BLaER1 treated with 17β-estradiol and CSF1 and Interleukin-3, amounts not matched to agents 10 nM and 100 nM (cell line): Measurements from ENCODE around the gene TBC1D14.
A peak's percentile ranks its signal among the peaks of the same experiment; 100 is the strongest.

Experiments
- H3K27ac ChIP-seq, 11 experiments: shearing (Covaris generic); formaldehyde crosslinking; 2 replicates each; pipeline ENCODE4 v1.8.1; 2022
- H3K27me3 ChIP-seq, 11 experiments: shearing (Covaris generic); formaldehyde crosslinking; 2 replicates each; pipeline ENCODE4 v1.8.1; 2022
- H3K36me3 ChIP-seq, 11 experiments: shearing (Covaris generic); formaldehyde crosslinking; 2 replicates each; pipeline ENCODE4 v1.8.1; 2022
- H3K4me1 ChIP-seq, 10 experiments: shearing (Covaris generic); formaldehyde crosslinking; 2 replicates each; pipeline ENCODE4 v1.8.1; 2022
- H3K4me2 ChIP-seq, 11 experiments: shearing (Covaris generic); formaldehyde crosslinking; 2 replicates each; pipeline ENCODE4 v1.8.1; 2022
- H3K4me3 ChIP-seq, 10 experiments: shearing (Covaris generic); formaldehyde crosslinking; 2 replicates each; pipeline ENCODE4 v1.8.1; 2022
- H3K9ac ChIP-seq, 11 experiments: shearing (Covaris generic); formaldehyde crosslinking; 2 replicates each; pipeline ENCODE4 v1.8.1; 2022
- H3K9me3 ChIP-seq, 11 experiments: shearing (Covaris generic); formaldehyde crosslinking; replicated peaks in 1 of 11; 2 replicates each; pipeline ENCODE4 v1.8.1; 2022
- H4K20me1 ChIP-seq, 11 experiments: shearing (Covaris generic); formaldehyde crosslinking; 2 replicates each; pipeline ENCODE4 v1.8.1; 2022
- Cebpa-rat ChIP-seq, 11 experiments: shearing (Covaris generic); IDR thresholded peaks; 2 replicates each; pipeline ENCODE4 v1.8.1; 2022

Gene TBC1D14

GRCh38 chr4:7059662-7060061, 150.0 kb downstream of the TBC1D14 start:
- Histone ChIP-seq H4K20me1 (peaks cover 86 to 100% (median 96%) of the 10 kb centered on the region in 11 experiments), H3K36me3 (peaks cover 82 to 100% (median 93%) of the 10 kb centered on the region in 11 experiments)
- no peak for TF ChIP-seq Cebpa-rat (IDR thresholded peaks at IDR 0.05)

GRCh38 chr4:7060346-7061150, 150.9 kb downstream of the TBC1D14 start:
- Histone ChIP-seq H3K36me3 (peaks cover 79 to 100% (median 94%) of the 10 kb centered on the region in 11 experiments), H3K4me1 (peaks cover 22 to 62% (median 38%) of the 10 kb centered on the region in 10 experiments), H3K9me3 (no peaks in the 10 kb centered on the region), H4K20me1 (peaks cover 87 to 100% (median 96%) of the 10 kb centered on the region in 11 experiments), H3K27me3 (no peaks in the 10 kb centered on the region), H3K9ac (peak overlapping the region in 2 of 11 experiments; percentile 27 to 32; a peak in 1 of 22 replicates), H3K4me3 (no peak overlapping the region), H3K27ac (peak overlapping the region in 3 of 11 experiments; percentile 17 to 26 (median 20); a peak in 4 of 22 replicates), H3K4me2 (peak overlapping the region in 3 of 11 experiments; percentile 19 to 59 (median 29); a peak in 4 of 22 replicates)
- TF ChIP-seq Cebpa-rat (IDR thresholded peaks at IDR 0.05) = no peak

More at GRCh38 chr4:7059662-7060061, 150.0 kb downstream of the TBC1D14 start:
- H3K4me3 ChIP-seq = no peak overlapping the region
- H3K27me3 ChIP-seq = no peaks in the 10 kb centered on the region
- peak overlapping the region in 3 of 11 experiments; percentile 17 to 26 (median 20); a peak in 3 of 22 replicates for H3K27ac ChIP-seq
- H3K4me1 ChIP-seq = peaks cover 20 to 62% (median 38%) of the 10 kb centered on the region in 10 experiments
- no peaks in the 10 kb centered on the region for H3K9me3 ChIP-seq
- no peak overlapping the region for H3K9ac ChIP-seq
- peak overlapping the region in 4 of 11 experiments; percentile 23 to 59 (median 33); a peak in 5 of 22 replicates for H3K4me2 ChIP-seq

GRCh38 chr4:7061815-7062214, 152.2 kb downstream of the TBC1D14 start:
- Histone ChIP-seq H3K9me3 (no peaks in the 10 kb centered on the region), H3K4me3 (no peak overlapping the region), H3K27ac (no peak overlapping the region), H3K4me1 (peaks cover 34 to 67% (median 48%) of the 10 kb centered on the region in 10 experiments), H3K9ac (no peak overlapping the region), H3K27me3 (no peaks in the 10 kb centered on the region), H3K4me2 (no peak overlapping the region), H3K36me3 (peaks cover 67 to 100% (median 89%) of the 10 kb centered on the region in 11 experiments), H4K20me1 (peaks cover 88 to 100% (median 96%) of the 10 kb centered on the region in 11 experiments)
- no peak for TF ChIP-seq Cebpa-rat (IDR thresholded peaks at IDR 0.05)

- peaks cover 61 to 91% (median 81%) of the 10 kb centered on the region in 11 experiments for H3K36me3 ChIP-seq
- peaks cover 38 to 69% (median 52%) of the 10 kb centered on the region in 10 experiments for H3K4me1 ChIP-seq
- no peak overlapping the region for H3K4me3 ChIP-seq
- no peak for TF ChIP-seq Cebpa-rat (IDR thresholded peaks at IDR 0.05)
- no peaks in the 10 kb centered on the region for H3K27me3 ChIP-seq
- no peak overlapping the region for H3K9ac ChIP-seq
- peaks cover 83 to 100% (median 97%) of the 10 kb centered on the region in 11 experiments for H4K20me1 ChIP-seq
- H3K9me3 ChIP-seq = no peaks in the 10 kb centered on the region
- H3K27ac ChIP-seq = no peak overlapping the region
- H3K4me2 ChIP-seq = no peak overlapping the region
These were observed 153.2 kb downstream of the TBC1D14 start for GRCh38 chr4:7062816-7063215.

- no peaks in the 10 kb centered on the region for H3K9me3 ChIP-seq
These were observed 153.7 kb downstream of the TBC1D14 start for GRCh38 chr4:7063362-7063761.

GRCh38 chr4:7066006-7066405, 156.4 kb downstream of the TBC1D14 start:
- peak overlapping the region in 9 of 10 experiments; percentile 86 to 99 (median 91); a peak in 10 of 20 replicates for H3K4me3 ChIP-seq
- TF ChIP-seq Cebpa-rat (IDR thresholded peaks at IDR 0.05) = no peak
- peaks cover 39 to 60% (median 50%) of the 10 kb centered on the region in 11 experiments for H3K36me3 ChIP-seq
- no peaks in the 10 kb centered on the region for H3K9me3 ChIP-seq
- H4K20me1 ChIP-seq = peaks cover 51 to 68% (median 65%) of the 10 kb centered on the region in 11 experiments
- H3K9ac ChIP-seq = peak overlapping the region in 6 of 11 experiments; percentile 87 to 95 (median 94); a peak in 6 of 22 replicates
- H3K27me3 ChIP-seq = peaks cover 0 to 13% (median 9%) of the 10 kb centered on the region in 11 experiments; a peak in 10 of 22 replicates
- peak overlapping the region in 1 of 11 experiments; percentile 4; a peak in 1 of 22 replicates for H3K27ac ChIP-seq
- H3K4me1 ChIP-seq = peaks cover 34 to 47% (median 40%) of the 10 kb centered on the region in 10 experiments
- H3K4me2 ChIP-seq = peak overlapping the region; percentile 87 to 99 (median 96)

More at GRCh38 chr4:7063362-7063761, 153.7 kb downstream of the TBC1D14 start:
- TF ChIP-seq Cebpa-rat (IDR thresholded peaks at IDR 0.05) = no peak
- Histone ChIP-seq H3K4me3 (no peak overlapping the region), H3K4me1 (peaks cover 32 to 63% (median 47%) of the 10 kb centered on the region in 10 experiments), H3K4me2 (no peak overlapping the region), H3K27me3 (no peaks in the 10 kb centered on the region), H3K9ac (no peak overlapping the region), H3K36me3 (peaks cover 61 to 86% (median 76%) of the 10 kb centered on the region in 11 experiments), H4K20me1 (peaks cover 77 to 95% (median 92%) of the 10 kb centered on the region in 11 experiments), H3K27ac (no peak overlapping the region)

- no peak for TF ChIP-seq Cebpa-rat (IDR thresholded peaks at IDR 0.05)
- H3K36me3 ChIP-seq = peaks cover 34 to 55% (median 45%) of the 10 kb centered on the region in 11 experiments
- H4K20me1 ChIP-seq = peaks cover 46 to 63% (median 61%) of the 10 kb centered on the region in 11 experiments
- H3K27me3 ChIP-seq = peaks cover 0 to 13% (median 9%) of the 10 kb centered on the region in 11 experiments; a peak in 10 of 22 replicates
- peak overlapping the region; percentile 86 to 99 (median 90) for H3K4me3 ChIP-seq
- peak overlapping the region; percentile 87 to 99 (median 96) for H3K4me2 ChIP-seq
- H3K9ac ChIP-seq = peak overlapping the region; percentile 85 to 95 (median 93); a peak in 21 of 22 replicates
- peak overlapping the region in 10 of 11 experiments; percentile 86 to 95 (median 93); a peak in 14 of 22 replicates for H3K27ac ChIP-seq
- H3K4me1 ChIP-seq = peaks cover 34 to 43% (median 38%) of the 10 kb centered on the region in 10 experiments
- H3K9me3 ChIP-seq = no peaks in the 10 kb centered on the region
These were observed 156.9 kb downstream of the TBC1D14 start for GRCh38 chr4:7066493-7066892.

GRCh38 chr4:7067126-7067451, 157.5 kb downstream of the TBC1D14 start:
- Histone ChIP-seq H3K27me3 (peaks cover 0 to 13% (median 9%) of the 10 kb centered on the region in 11 experiments; a peak in 10 of 22 replicates), H3K4me2 (peak overlapping the region; percentile 87 to 99 (median 96)), H4K20me1 (peaks cover 40 to 57% (median 55%) of the 10 kb centered on the region in 11 experiments; a peak in 21 of 22 replicates), H3K4me1 (peaks cover 34 to 43% (median 38%) of the 10 kb centered on the region in 10 experiments), H3K9me3 (no peaks in the 10 kb centered on the region), H3K27ac (peak overlapping the region; percentile 69 to 95 (median 93); a peak in 21 of 22 replicates), H3K36me3 (peaks cover 28 to 49% (median 39%) of the 10 kb centered on the region in 11 experiments), H3K9ac (peak overlapping the region; percentile 85 to 95 (median 93)), H3K4me3 (peak overlapping the region; percentile 86 to 99 (median 90))
- no peak for TF ChIP-seq Cebpa-rat (IDR thresholded peaks at IDR 0.05)
